HEK293T (cell line): ENCODE results near the gene SSR1.
"Not testable (repeated sequence)": the region's sequence is repeated elsewhere in the genome, so short reads cannot be mapped to it uniquely, and the experiment has no call there.

Experiments used
- CTCF ChIA-PET: fragments of 350-600 bp; formaldehyde crosslinking; extraction: SDS; loops from one replicate; lab custom pipeline; 2021; ENCODE audit warnings: antibody characterized with exemption, inconsistent platforms; lab: Yijun Ruan, JAX
- POLR2A ChIA-PET: fragments of 350-600 bp; formaldehyde crosslinking; extraction: SDS; loops from one replicate; lab custom pipeline; 2020; ENCODE audit warnings: antibody characterized with exemption, inconsistent platforms; lab: Yijun Ruan, JAX
- DNase-seq: peaks from one replicate; pipeline ENCODE4 v3.0.0; 2012; ENCODE audit warnings: mixed read lengths; ENCODE audit errors: extremely low spot score
- ARNT ChIP-seq: fragments of 450-650 bp; IDR thresholded peaks from 2 replicates; pipeline ENCODE4 v1.6.1; 2017; ENCODE audit warnings: mild to moderate bottlenecking
- BHLHE40 ChIP-seq: fragments of 450-650 bp; IDR thresholded peaks from 2 replicates; pipeline ENCODE4 v1.6.1; 2016; ENCODE audit warnings: mild to moderate bottlenecking, moderate library complexity, borderline replicate concordance
- CTBP1 ChIP-seq: fragments of 450-650 bp; IDR thresholded peaks from 2 replicates; pipeline ENCODE4 v1.6.1; 2016; ENCODE audit warnings: borderline replicate concordance
- ELF4 ChIP-seq: fragments of 450-650 bp; IDR thresholded peaks from 2 replicates; pipeline ENCODE4 v1.6.1; 2017; ENCODE audit warnings: antibody characterized with exemption
- FOXA1 ChIP-seq: fragments of 450-650 bp; IDR thresholded peaks from 2 replicates; pipeline ENCODE4 v1.6.1; 2016; ENCODE audit warnings: mild to moderate bottlenecking
- FOXK2 ChIP-seq: fragments of 450-650 bp; IDR thresholded peaks from 2 replicates; pipeline ENCODE4 v1.6.1; 2016; ENCODE audit warnings: mild to moderate bottlenecking
- FOXM1 ChIP-seq: fragments of 450-650 bp; IDR thresholded peaks from 2 replicates; pipeline ENCODE4 v1.6.1; 2017; ENCODE audit warnings: mild to moderate bottlenecking, borderline replicate concordance
- HDGF ChIP-seq: fragments of 450-650 bp; IDR thresholded peaks from 2 replicates; pipeline ENCODE4 v1.6.1; 2017; ENCODE audit warnings: antibody characterized with exemption, borderline replicate concordance
- L3MBTL2 ChIP-seq: fragments of 450-650 bp; conservative IDR thresholded peaks from 2 replicates; pipeline ENCODE4 v1.6.1; 2016; ENCODE audit warnings: mild to moderate bottlenecking
- LEF1 ChIP-seq: fragments of 450-650 bp; IDR thresholded peaks from 2 replicates; pipeline ENCODE4 v1.6.1; 2017; ENCODE audit warnings: mild to moderate bottlenecking, borderline replicate concordance
- NFRKB ChIP-seq: fragments of 450-650 bp; IDR thresholded peaks from 2 replicates; pipeline ENCODE4 v1.6.1; 2016; ENCODE audit warnings: mild to moderate bottlenecking, moderate library complexity
- SP1 ChIP-seq: fragments of 450-650 bp; IDR thresholded peaks from 2 replicates; pipeline ENCODE4 v1.6.1; 2017
- SUZ12 ChIP-seq: fragments of 450-650 bp; IDR thresholded peaks from 2 replicates; pipeline ENCODE4 v1.6.1; 2016; ENCODE audit warnings: mild to moderate bottlenecking
- TARDBP ChIP-seq: fragments of 450-650 bp; IDR thresholded peaks from 2 replicates; pipeline ENCODE4 v1.6.1; 2016
- ZNF384 ChIP-seq: fragments of 450-650 bp; IDR thresholded peaks from 2 replicates; pipeline ENCODE4 v1.6.1; 2016
- TF ChIP-seq, protein P1 (sequence below): fragments of 450-650 bp; IDR thresholded peaks from 2 replicates; pipeline ENCODE4 v1.6.1; 2016

The SSR1 gene

DNA sequence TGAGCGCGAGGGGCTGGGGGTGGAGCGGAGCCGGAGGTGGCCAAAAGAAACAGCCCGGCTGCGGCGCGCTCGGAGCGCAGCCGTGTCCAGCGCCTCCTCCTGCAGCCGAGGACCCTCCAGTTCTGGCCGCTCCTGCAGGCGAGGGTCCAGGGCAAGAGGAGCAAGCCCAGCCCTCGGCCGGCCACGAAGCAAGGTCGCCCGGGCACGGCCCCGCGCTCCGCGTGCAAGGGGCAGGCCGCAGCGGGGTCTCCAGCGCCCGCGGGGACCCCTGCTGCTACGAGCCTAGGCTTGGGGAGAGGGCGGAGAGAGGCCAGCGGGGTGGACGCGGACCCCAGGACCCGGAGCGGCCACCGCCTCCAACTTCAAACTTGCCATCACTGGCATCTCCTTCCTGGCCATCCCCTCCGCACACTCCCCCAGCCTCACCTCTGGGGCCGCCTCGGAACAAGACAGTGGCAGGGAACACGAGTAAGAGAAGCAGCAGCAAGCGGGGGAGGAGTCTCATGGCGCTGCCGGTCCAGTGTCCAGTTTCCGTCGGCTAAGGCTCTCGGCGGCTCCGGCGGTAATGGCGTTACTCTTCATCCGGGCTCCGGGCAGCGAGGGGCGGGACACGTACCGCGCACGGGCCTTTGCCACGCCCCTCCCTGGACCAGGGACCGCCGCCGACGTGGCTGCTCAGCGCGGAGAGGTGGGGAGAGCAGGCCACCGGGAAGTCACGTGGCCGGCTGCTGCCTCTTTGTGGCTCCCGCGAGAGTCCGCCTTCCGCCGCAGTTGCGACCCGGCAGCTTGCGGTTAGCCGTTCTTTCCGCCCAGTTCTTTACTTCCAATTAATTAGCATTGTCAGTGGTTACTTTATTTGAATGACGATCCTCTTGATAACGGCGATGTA lies at the start of gene SSR1:
Gene SSR1, minus strand, starts transcription at position 584 of the 889 bp plus-strand sequence. Its CDS starts 79 bp downstream, at position 505.
- TF ChIP-seq L3MBTL2, result peak; percentile 83
- TF ChIP-seq ELF4, result peak; percentile 35; the same call in 1 of the 2 replicates
- TF ChIP-seq NFRKB, result no peak
- TF ChIP-seq SP1, result no peak
- TF ChIP-seq HDGF, result 0 out of 2 replicates have a peak, but pooled peaks have one; percentile 72
- TF ChIP-seq, protein P1, sequence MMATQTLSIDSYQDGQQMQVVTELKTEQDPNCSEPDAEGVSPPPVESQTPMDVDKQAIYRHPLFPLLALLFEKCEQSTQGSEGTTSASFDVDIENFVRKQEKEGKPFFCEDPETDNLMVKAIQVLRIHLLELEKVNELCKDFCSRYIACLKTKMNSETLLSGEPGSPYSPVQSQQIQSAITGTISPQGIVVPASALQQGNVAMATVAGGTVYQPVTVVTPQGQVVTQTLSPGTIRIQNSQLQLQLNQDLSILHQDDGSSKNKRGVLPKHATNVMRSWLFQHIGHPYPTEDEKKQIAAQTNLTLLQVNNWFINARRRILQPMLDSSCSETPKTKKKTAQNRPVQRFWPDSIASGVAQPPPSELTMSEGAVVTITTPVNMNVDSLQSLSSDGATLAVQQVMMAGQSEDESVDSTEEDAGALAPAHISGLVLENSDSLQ, result no peak
- CTCF ChIA-PET, result interaction anchor here (0.6 kb wide), 1 partner anchor 69 kb away, joined by 3 read pairs; no protein-coding TSS in a partner anchor
- POLR2A ChIA-PET, result interaction anchor here (0.7 to 2.4 kb wide), 9 partner anchors 9 to 520 kb away, joined by 3 to 14 read pairs (median 4); partner anchors contain the start of genes CAGE1 and RIOK1
- DNase-seq, result peak; percentile 98

DNA sequence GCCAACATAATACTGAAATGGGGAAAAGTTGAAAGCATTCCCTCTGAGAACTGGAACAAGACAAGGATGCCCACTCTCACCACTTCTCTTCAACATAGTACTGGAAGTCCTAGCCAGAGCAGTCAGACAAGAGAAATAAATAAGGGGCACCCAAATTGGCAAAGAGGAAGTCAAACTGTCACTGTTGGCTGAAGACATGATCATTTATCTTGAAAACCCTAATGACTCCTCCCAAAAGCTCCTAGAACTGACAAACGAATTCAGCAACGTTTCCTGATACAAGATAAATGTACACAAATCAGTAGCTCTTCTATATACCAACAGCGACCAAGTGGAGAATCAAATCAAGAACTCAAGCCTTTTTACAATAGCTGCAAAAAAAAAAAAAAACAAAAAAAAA lies 38.9 kb upstream of the SSR1 start:
- DNase-seq, CTCF ChIA-PET, POLR2A ChIA-PET: not testable (repeated sequence)

DNA sequence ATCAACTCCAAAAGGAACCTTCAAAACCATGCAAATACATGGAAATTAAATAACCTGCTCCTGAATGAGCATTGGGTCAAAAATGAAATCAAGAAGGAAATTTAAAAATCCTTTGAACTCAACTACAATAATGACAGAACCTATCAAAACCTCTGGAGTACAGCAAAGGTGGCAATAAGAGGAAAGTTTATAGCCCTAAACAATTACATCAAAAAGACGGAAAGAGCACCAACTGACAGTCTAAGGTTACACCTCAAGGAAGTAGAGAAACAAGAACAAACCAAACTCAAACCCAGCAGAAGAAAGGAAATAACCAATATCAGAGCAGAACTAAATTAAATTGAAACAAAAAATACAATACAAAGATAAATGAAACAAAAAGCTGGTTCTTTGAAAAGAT lies 37.6 kb upstream of the SSR1 start:
- CTCF ChIA-PET, POLR2A ChIA-PET, DNase-seq: not testable (repeated sequence)

DNA sequence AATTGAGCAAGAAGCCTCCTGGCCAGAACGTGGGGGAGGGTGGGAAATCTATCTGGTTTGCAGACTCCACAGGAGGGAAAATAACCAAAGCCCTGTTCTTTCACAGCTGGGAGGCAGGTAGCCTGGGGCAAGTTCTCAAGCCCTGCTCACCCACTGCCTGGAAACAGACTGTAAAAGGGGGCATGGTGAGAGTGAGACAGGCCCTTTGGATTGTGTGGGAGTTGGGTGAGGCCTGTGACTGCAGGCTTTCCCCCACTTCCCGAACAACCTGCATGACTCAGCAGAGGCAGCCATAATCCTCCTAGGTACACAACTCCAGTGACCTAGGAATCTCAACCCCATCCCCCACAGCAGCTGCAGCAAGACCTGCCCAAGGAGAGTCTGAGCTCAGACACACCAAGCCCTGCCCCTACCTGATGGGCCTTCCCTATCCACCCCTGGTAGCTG lies 34.6 kb upstream of the SSR1 start:
- not testable (repeated sequence) for DNase-seq
- ChIA-PET POLR2A (interaction anchor here (1.3 kb wide), 1 partner anchor 42 kb away, joined by 3 read pairs; the partner anchor contains the start of genes CAGE1 and RIOK1), CTCF (interaction anchor here (0.6 kb wide), 1 partner anchor 267 kb away, joined by 3 read pairs; no protein-coding TSS in a partner anchor)

DNA sequence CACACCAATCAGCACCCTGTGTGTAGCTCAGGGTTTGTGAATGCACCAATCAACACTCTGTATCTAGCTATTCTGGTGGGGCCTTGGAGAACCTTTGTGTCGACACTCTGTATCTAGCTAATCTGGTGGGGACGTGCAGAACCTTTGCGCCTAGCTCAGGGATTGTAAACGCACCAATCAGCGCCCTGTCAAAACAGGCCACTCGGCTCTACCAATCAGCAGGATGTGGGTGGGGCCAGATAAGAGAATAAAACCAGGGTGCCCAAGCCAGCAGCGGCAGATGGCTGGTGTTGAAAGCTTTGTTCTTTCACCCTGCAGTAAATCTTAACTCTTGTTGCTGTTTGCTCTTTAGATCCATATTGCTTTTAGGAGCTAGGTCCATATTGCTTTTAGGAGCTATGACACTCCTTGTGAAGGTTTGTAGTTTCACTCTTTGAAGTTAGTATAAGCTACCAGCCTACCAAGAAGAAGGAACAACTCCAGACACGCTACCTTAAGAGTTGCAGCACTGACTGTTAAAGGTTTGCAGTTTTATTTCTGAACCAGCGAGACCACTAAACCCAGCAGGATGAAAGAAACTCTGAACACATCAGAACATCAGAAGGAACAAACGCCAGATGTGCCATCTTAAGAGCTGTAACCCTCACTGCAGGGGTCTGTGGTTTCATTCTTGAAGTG lies 31.9 kb upstream of the SSR1 start:
- not testable (repeated sequence) for DNase-seq
- CTCF ChIA-PET, result interaction anchor here (1.1 kb wide), 1 partner anchor 10 kb away, joined by 3 read pairs; no protein-coding TSS in a partner anchor
- POLR2A ChIA-PET, result interaction anchor here (1.3 kb wide), 1 partner anchor 19 kb away, joined by 5 read pairs; no protein-coding TSS in a partner anchor

DNA sequence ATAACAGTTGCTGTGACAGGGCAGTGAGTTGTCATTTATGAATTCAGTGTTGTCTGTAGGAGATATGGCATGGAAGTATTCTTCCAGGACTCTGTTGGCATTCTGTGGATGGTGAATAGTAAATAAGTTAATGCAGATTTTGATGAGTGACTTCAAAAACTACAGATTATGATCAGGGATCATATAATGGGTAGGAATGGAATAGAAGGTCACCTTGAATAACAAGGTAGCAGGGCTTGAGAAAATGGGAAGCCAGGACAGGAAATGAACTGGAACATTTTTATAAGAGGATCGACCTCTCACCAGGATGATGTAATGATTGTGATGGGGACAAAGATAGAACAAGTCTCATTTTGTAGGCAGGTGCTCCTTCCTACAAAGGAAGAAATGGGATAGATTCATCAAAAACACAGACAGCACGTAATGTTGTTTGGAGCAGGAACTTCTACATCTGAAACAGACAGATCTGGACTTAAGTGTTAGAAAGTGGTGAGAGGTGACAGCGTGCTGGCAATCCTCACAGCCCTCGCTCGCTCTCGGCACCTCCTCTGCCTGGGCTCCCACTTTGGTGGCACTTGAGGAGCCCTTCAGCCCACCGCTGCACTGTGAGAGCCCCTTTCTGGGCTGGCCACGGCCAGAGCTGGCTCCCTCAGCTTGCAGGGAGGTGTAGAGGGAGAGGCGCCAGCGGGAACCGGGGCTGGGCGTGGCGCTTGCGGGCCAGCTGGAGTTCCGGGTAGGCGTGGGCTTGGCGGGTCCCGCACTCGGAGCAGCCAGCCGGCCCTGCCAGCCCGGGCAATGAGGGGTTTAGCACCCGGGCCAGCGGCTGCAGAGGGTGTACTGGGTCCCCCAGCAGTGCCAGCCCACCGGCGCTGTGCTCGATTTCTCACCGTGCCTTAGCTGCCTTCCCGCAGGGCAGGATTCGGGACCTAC lies 30.8 kb upstream of the SSR1 start:
- DNase-seq, result no peak
- ChIA-PET CTCF (no interaction called here), POLR2A (no interaction called here)
- TF ChIP-seq ZNF384 (no peak), FOXA1 (no peak), CTBP1 (no peak), LEF1 (no peak), FOXK2 (no peak), SP1 (no peak), FOXM1 (no peak), SUZ12 (no peak), BHLHE40 (no peak), HDGF (no peak), ARNT (no peak), NFRKB (no peak), ELF4 (no peak), TARDBP (no peak), L3MBTL2 (no peak)
- TF ChIP-seq, protein P1, result no peak
